Activated B cell treated with CpG ODN at 0.5 μM for 24 hours (primary cell): Measurements from ENCODE around the gene ECE2. TPM values are rescaled to one million over a fixed set of nuclear protein-coding genes. Genes with fewer than 3 reads are reported as not detected.
A peak's percentile ranks its signal among the peaks of the same experiment; 100 is the strongest.

ENCODE experiments used
- ATAC-seq: fragments of 200-7000 bp; cut with Tn5 transposase; one replicate; pipeline ENCODE4 v1.10.0; 2021; ENCODE audit warnings: low read depth, mild to moderate bottlenecking, moderate library complexity
- CTCF ChIA-PET: fragments of 350-600 bp; sonication (Branson Sonifier 250); formaldehyde crosslinking; loops from one replicate; lab custom pipeline; 2021; ENCODE audit warnings: antibody characterized with exemption; lab: Charles Lee
- POLR2A ChIA-PET: fragments of 350-600 bp; sonication (Branson Sonifier 250); formaldehyde crosslinking; loops from one replicate; lab custom pipeline; 2021; ENCODE audit warnings: antibody characterized with exemption; lab: Charles Lee
- DNase-seq: peaks from one replicate; pipeline ENCODE4 v3.0.0; 2022
- H3K27ac Mint-ChIP-seq: one replicate; pipeline ENCODE4 v1.8.0; 2020; ENCODE audit warnings: mixed read lengths
- H3K27me3 Mint-ChIP-seq: one replicate; pipeline ENCODE4 v1.8.0; 2021; ENCODE audit warnings: mixed read lengths
- H3K36me3 Mint-ChIP-seq: one replicate; pipeline ENCODE4 v1.8.0; 2021; ENCODE audit warnings: low read depth, mixed read lengths
- H3K4me1 Mint-ChIP-seq: one replicate; pipeline ENCODE4 v1.8.0; 2021; ENCODE audit warnings: mixed read lengths
- H3K4me3 Mint-ChIP-seq: one replicate; pipeline ENCODE4 v1.8.0; 2020; ENCODE audit warnings: mild to moderate bottlenecking, mixed read lengths
- H3K9me3 Mint-ChIP-seq: one replicate; pipeline ENCODE4 v1.8.0; 2020; ENCODE audit warnings: mixed read lengths
- CTCF ChIP-seq: fragments of 200-600 bp; IDR thresholded peaks from one replicate; pipeline ENCODE4 v1.8.0; 2022; ENCODE audit warnings: antibody characterized with exemption, mild to moderate bottlenecking
- intact Hi-C: fragments of 100-400 bp; cut with micrococcal nuclease; formaldehyde crosslinking; loops from one replicate; pipeline ENCODE4 v1.15.1; 2024
- total RNA-seq: library from RNA; stranded (reverse); gene quantifications from 2 replicates; pipeline ENCODE4 v1.2.3, GENCODE V29; 2022

ECE2 gene
- total RNA-seq, 1 donor from 2014 or later: not detected

GRCh38 chr3:184258926-184259325, 16.9 kb upstream of the ECE2 start:
- H3K27me3 Mint-ChIP-seq: peaks cover 33% of the 10 kb centered on the region
- no peak overlapping the region for H3K27ac Mint-ChIP-seq
- POLR2A ChIA-PET: no interaction called here
- H3K36me3 Mint-ChIP-seq: no peaks in the 10 kb centered on the region
- TF ChIP-seq CTCF: no peak
- no peaks in the 10 kb centered on the region for H3K9me3 Mint-ChIP-seq
- DNase-seq (no peak), ATAC-seq (no peak)
- peaks cover 28% of the 10 kb centered on the region for H3K4me1 Mint-ChIP-seq
- CTCF ChIA-PET: no interaction called here
- peak overlapping the region; percentile 35 for H3K4me3 Mint-ChIP-seq
- intact Hi-C loops: no loop called here

- H3K9me3 Mint-ChIP-seq: no peaks in the 10 kb centered on the region
- no peak overlapping the region for H3K27ac Mint-ChIP-seq
- H3K27me3 Mint-ChIP-seq: peaks cover 37% of the 10 kb centered on the region
- peaks cover 28% of the 10 kb centered on the region for H3K4me1 Mint-ChIP-seq
- intact Hi-C loops: no loop called here
- ChIA-PET POLR2A (no interaction called here), CTCF (interaction anchor here (2.4 kb wide), 1 partner anchor 32 kb away, joined by 8 read pairs; no protein-coding TSS in a partner anchor)
- ATAC-seq (no peak), DNase-seq (no peak)
- peak overlapping the region; percentile 60 for H3K4me3 Mint-ChIP-seq
- H3K36me3 Mint-ChIP-seq: no peaks in the 10 kb centered on the region
- no peak for TF ChIP-seq CTCF
Observed at GRCh38 chr3:184259396-184259877, 16.4 kb upstream of the ECE2 start.

GRCh38 chr3:184259878-184260723, 15.7 kb upstream of the ECE2 start:
- H3K27ac Mint-ChIP-seq: no peak overlapping the region
- peaks cover 28% of the 10 kb centered on the region for H3K4me1 Mint-ChIP-seq
- POLR2A ChIA-PET: interaction anchor here (1.2 kb wide), 1 partner anchor 10 kb away, joined by 4 read pairs; the partner anchor contains the start of gene EEF1AKMT4

GRCh38 chr3:184260724-184261269, 15.0 kb upstream of the ECE2 start:
- ATAC-seq (no peak), DNase-seq (no peak)
- POLR2A ChIA-PET: interaction anchor here (0.6 to 1.2 kb wide), 2 partner anchors 11 to 1145 kb away, joined by 4 to 9 read pairs; partner anchors contain the start of gene EEF1AKMT4
- H3K27ac Mint-ChIP-seq: no peak overlapping the region
- peak overlapping the region; percentile 79 for H3K4me3 Mint-ChIP-seq
- H3K27me3 Mint-ChIP-seq: peaks cover 47% of the 10 kb centered on the region
- intact Hi-C loops: loop anchor here (1.0 to 5.0 kb wide), 3 partner anchors 10 to 38 kb away; partner anchors contain the start of genes PSMD2 and VWA5B2
- CTCF ChIA-PET: interaction anchor here (1.1 to 2.4 kb wide), 2 partner anchors 11 to 33 kb away, joined by 3 to 8 read pairs; partner anchors contain the start of gene EEF1AKMT4
- no peak for TF ChIP-seq CTCF
- H3K9me3 Mint-ChIP-seq: no peaks in the 10 kb centered on the region
- peaks cover 28% of the 10 kb centered on the region for H3K4me1 Mint-ChIP-seq
- H3K36me3 Mint-ChIP-seq: no peaks in the 10 kb centered on the region

More at GRCh38 chr3:184259878-184260723, 15.7 kb upstream of the ECE2 start:
- ATAC-seq (peak; percentile 72), DNase-seq (peak; percentile 38)
- Mint-ChIP-seq H3K27me3 (peaks cover 44% of the 10 kb centered on the region), H3K9me3 (no peaks in the 10 kb centered on the region), H3K4me3 (peak overlapping the region; percentile 79), H3K36me3 (no peaks in the 10 kb centered on the region)
- intact Hi-C loops: loop anchor here (2.0 to 5.0 kb wide), 2 partner anchors 33 to 39 kb away; partner anchors contain the start of genes PSMD2 and VWA5B2
- TF ChIP-seq CTCF: no peak
- CTCF ChIA-PET: interaction anchor here (1.1 to 2.4 kb wide), 2 partner anchors 10 to 32 kb away, joined by 3 to 8 read pairs; partner anchors contain the start of gene EEF1AKMT4
